Mesothelial cell of epicardium (in vitro differentiated cells): ENCODE measurements around the gene NEK8. TPM values are rescaled to one million over a fixed set of nuclear protein-coding genes. Genes with fewer than 3 reads are reported as not detected.
A peak's percentile ranks its signal among the peaks of the same experiment; 100 is the strongest.

ENCODE experiments used
- DNase-seq, 2 experiments: peaks; one replicate each; pipeline ENCODE4 v3.0.0; 2021; ENCODE audit warnings: low spot score in 2 of 2; ENCODE audit not compliant: unreplicated experiment in 2 of 2
- H3K27ac Mint-ChIP-seq: 2 replicates; pipeline ENCODE4 v1.8.0; 2021; ENCODE audit warnings: mixed read lengths
- H3K27me3 Mint-ChIP-seq: 2 replicates; pipeline ENCODE4 v1.8.0; 2021; ENCODE audit warnings: low read depth, mixed read lengths
- H3K36me3 Mint-ChIP-seq: 2 replicates; pipeline ENCODE4 v1.8.0; 2021; ENCODE audit warnings: mixed read lengths
- H3K4me1 Mint-ChIP-seq: 2 replicates; pipeline ENCODE4 v1.8.0; 2021; ENCODE audit warnings: mixed read lengths
- H3K4me3 Mint-ChIP-seq: 2 replicates; pipeline ENCODE4 v1.8.0; 2021; ENCODE audit warnings: mild to moderate bottlenecking, moderate library complexity, mixed read lengths
- H3K9me3 Mint-ChIP-seq: 2 replicates; pipeline ENCODE4 v1.8.0; 2021; ENCODE audit warnings: mixed read lengths
- CTCF ChIP-seq: fragments of 200-600 bp; sonication (generic); IDR thresholded peaks from one replicate; pipeline ENCODE4 v1.5.0; 2021; ENCODE audit warnings: antibody characterized with exemption; ENCODE audit not compliant: unreplicated experiment
- total RNA-seq: library from RNA; stranded (reverse); gene quantifications from 3 replicates; pipeline ENCODE4 v1.2.1, GENCODE V29; 2021

Gene NEK8
- total RNA-seq, 1 donor from 2014 or later: 7.6 TPM

GRCh38 chr17:28743243-28744103, 14.9 kb downstream of the NEK8 start, which contains the start of gene TRAF4:
Gene TRAF4 (plus strand): TSS chr17:28744011. CDS start chr17:28744113, 102 bp downstream.
- TF ChIP-seq CTCF: no peak
- H3K27ac Mint-ChIP-seq: peak within 1 kb of the TSS; percentile 98
- H3K36me3 Mint-ChIP-seq: no peaks in the 10 kb centered on the region
- peak; percentile 72 to 80 for DNase-seq
- H3K9me3 Mint-ChIP-seq: no peaks in the 10 kb centered on the region
- H3K4me3 Mint-ChIP-seq: peak within 1 kb of the TSS; percentile 89
- H3K4me1 Mint-ChIP-seq: peaks cover 32% of the 10 kb centered on the region
- no peaks in the 10 kb centered on the region for H3K27me3 Mint-ChIP-seq

- peaks cover 3% of the 10 kb centered on the region for H3K36me3 Mint-ChIP-seq
- H3K4me3 Mint-ChIP-seq: peak overlapping the region; percentile 89
- H3K27ac Mint-ChIP-seq: peak overlapping the region; percentile 98
- no peaks in the 10 kb centered on the region for H3K9me3 Mint-ChIP-seq
- peak in 1 of 2 experiments; percentile 59 for DNase-seq
- H3K27me3 Mint-ChIP-seq: no peaks in the 10 kb centered on the region
- no peak for TF ChIP-seq CTCF
- peaks cover 32% of the 10 kb centered on the region for H3K4me1 Mint-ChIP-seq
These were observed 15.8 kb downstream of the NEK8 start for GRCh38 chr17:28744104-28744971.

- Mint-ChIP-seq H3K9me3 (no peaks in the 10 kb centered on the region), H3K27ac (peak overlapping the region; percentile 98)
These were observed 16.6 kb downstream of the NEK8 start for GRCh38 chr17:28744972-28745785.

GRCh38 chr17:28745786-28746411, 17.3 kb downstream of the NEK8 start:
- TF ChIP-seq CTCF: no peak
- peaks cover 32% of the 10 kb centered on the region for H3K4me1 Mint-ChIP-seq
- H3K9me3 Mint-ChIP-seq: no peaks in the 10 kb centered on the region
- peak overlapping the region; percentile 89 for H3K4me3 Mint-ChIP-seq
- peak overlapping the region; percentile 98 for H3K27ac Mint-ChIP-seq
- peaks cover 3% of the 10 kb centered on the region for H3K36me3 Mint-ChIP-seq
- no peaks in the 10 kb centered on the region for H3K27me3 Mint-ChIP-seq
- peak in 1 of 2 experiments; percentile 56 for DNase-seq

More at GRCh38 chr17:28744972-28745785, 16.6 kb downstream of the NEK8 start:
- H3K27me3 Mint-ChIP-seq: no peaks in the 10 kb centered on the region
- DNase-seq: peak; percentile 62 to 70
- peaks cover 3% of the 10 kb centered on the region for H3K36me3 Mint-ChIP-seq
- TF ChIP-seq CTCF: no peak
- H3K4me1 Mint-ChIP-seq: peaks cover 30% of the 10 kb centered on the region
- H3K4me3 Mint-ChIP-seq: peak overlapping the region; percentile 89
